GM12801 (cell line): ENCODE data around the gene ZSWIM8.

Source experiments
- TF ChIP-seq, protein P1 (sequence below): IDR thresholded peaks from one replicate; pipeline ENCODE4 v1.5.1; 2011; ENCODE audit warnings: control low read depth; ENCODE audit not compliant: insufficient read length; ENCODE audit errors: extremely low read depth

The ZSWIM8 gene

DNA sequence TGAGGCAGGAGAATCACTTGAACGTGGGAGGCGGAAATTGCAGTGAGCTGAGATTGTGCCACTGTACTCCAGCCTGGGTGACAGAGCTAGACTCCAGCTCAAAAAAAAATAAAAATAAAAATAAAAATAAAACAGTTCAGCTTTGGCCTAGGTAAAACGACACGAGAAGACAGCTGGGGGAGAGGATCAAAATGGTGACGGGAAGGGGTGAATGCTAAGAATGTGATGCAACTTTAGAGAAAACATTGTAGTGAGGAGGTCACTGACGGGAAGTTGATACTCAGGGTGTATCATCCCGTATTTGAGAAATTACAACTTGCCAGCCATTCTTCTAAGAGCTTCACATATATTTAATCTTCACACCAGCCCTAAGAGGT, 24.9 kb downstream of the ZSWIM8 start:
- TF ChIP-seq, protein P1, sequence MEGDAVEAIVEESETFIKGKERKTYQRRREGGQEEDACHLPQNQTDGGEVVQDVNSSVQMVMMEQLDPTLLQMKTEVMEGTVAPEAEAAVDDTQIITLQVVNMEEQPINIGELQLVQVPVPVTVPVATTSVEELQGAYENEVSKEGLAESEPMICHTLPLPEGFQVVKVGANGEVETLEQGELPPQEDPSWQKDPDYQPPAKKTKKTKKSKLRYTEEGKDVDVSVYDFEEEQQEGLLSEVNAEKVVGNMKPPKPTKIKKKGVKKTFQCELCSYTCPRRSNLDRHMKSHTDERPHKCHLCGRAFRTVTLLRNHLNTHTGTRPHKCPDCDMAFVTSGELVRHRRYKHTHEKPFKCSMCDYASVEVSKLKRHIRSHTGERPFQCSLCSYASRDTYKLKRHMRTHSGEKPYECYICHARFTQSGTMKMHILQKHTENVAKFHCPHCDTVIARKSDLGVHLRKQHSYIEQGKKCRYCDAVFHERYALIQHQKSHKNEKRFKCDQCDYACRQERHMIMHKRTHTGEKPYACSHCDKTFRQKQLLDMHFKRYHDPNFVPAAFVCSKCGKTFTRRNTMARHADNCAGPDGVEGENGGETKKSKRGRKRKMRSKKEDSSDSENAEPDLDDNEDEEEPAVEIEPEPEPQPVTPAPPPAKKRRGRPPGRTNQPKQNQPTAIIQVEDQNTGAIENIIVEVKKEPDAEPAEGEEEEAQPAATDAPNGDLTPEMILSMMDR = no peak

DNA sequence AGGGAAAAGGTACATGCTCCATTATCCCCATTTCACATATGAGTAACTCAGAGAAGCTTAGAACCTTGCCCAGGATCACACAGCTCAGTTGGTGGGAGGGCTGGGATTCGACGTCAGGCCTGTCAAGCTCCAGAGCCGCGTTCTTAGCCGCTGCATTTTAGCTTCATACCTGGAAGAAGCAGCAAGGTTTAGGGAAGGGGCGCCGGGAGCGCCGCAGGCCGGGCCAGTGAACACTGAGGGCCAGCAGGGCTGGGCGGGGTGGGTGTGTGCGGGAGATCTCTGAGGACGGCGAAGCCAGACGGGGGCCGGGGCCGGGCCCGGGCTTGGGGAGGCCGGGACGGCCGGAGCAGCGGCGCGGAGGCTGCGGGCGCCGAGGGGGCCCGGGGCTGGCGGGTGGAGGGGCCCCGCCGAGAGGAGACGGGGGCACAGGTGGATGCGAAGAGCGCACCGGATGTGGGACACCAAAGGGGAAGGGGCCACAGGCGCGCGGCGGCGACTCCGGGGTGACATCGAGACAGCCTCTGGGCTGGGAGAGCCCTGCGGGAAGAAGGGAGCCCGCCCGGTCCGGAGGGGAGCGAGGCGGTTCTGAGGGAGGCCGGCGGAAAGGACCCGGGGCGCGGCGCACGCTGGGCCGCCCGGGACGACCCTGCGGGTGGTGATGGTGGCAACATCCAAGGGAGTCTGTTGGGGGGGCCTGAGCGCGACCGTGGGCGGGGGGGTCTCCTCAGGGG, 25.5 kb downstream of the ZSWIM8 start:
- TF ChIP-seq, protein P1 = no peak

DNA sequence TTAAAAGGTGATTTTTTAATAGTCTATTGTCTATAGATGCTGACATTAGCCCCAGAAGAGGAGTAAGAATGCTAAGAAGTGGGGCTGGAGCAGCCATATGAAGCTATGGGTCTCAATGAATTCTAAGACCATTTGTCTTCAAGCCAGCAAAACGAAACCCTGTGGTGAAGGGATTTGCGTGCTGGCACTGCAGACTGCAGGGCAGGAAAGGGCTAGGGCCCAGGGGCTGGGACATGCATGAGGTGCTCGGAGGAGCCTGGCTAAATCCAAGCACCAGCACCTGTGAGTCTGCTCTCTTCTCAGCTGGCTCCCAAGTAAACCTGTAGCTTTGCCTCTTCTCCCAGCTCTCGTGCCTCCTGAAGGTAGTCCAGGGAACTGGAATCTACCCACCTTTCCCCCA, 27.3 kb downstream of the ZSWIM8 start:
- TF ChIP-seq, protein P1 = no peak

DNA sequence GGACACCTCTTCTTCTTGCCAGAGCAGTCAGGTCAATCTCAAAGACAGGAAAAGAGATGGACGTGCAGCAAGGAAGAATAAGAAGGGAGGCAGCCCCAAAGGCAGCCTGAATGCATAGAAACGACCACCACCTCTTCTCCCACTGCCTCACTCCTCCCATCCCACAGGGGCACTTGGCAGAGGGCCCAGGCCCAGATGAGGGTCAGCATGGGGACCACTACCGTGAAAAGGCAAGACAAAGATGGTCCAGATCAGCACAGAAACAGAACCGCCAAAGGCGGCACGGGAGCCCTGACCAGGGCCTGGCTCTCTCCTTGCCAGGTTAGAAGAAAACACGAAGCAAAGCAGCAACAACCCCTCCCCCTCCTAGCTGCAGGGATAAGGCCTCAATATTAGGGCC, 27.9 kb downstream of the ZSWIM8 start:
- TF ChIP-seq, protein P1 = no peak

DNA sequence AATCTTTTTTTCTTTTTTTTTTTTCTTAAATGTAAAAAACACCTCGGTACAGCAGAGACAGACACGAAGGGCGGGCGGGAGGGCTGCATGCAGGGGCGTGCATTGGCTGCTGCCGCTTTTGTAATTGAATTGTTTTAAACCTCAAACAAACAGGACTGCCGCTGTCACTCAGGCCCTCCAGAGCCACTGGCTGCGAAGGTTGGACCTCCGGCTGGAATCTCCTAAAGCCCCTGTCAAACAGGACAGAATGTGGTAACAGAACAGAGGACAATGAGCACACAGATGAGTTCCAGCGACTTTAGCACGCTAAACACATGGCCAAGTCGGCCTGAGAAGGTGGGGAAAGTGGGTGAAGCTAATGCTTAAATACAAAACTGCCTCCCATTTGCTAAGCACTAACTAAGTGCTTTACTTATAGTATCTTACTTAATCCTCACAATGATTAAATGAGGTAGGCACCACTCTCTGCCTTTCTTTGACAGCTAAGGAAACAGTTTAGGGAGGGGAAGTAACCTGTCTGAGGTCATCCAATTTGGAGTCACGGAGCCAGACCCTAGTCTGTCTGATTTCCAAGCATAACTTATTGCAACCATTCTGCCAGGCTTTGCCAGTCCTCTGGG, 29.0 kb downstream of the ZSWIM8 start:
- TF ChIP-seq, protein P1 = no peak

DNA sequence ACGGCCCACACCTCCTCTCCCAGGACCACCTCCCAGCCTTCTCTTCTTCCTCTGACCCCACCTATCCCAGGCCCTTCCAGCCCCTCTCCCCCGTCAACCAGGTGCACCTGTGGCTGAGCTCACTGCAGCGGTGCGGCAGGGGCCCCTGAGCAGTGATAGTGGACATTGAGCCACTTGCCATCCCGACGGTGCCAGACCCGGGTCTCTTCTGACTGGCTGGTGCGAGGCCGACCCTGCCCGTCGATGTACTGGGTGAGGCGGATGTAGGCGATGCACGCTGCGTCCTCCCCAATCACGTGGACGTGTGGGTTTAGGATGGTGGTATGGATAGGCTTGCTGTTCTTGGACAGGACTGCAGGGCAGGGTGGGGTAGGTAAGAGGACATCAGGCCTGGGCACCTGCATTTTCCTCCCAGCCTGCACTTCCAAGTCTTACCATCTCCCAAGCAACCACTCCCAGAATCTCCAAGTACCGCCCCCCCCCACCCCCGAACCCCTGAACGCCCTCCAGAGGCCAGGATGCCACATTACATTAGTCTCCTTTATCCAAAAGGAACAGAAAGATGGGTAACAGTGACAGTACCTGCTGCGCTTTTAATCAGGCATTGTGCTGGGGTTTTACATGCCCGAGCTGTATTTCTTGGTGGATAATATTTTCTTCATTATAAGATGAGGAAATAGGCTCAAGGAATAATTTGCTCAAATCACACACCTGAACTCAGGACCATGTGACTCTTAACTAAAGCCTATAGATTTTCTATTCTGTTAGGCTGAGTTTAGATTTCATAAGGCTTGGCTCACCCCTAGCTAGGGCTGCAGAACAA, 29.7 kb downstream of the ZSWIM8 start:
- TF ChIP-seq, protein P1 = no peak

DNA sequence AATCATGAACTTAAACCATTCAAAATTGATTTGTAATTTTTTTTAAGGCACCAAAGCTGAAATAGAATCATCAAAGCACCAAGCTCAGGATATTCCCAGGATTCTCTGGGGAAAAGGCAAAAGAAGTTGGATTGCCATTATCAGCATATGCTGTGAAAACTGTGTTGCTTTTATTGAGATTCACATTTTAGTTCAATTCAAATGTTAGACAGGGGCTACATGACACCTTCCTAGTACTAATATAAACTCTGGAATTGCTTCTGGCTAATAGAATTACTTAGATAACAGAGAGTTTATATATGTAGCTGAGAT, 30.3 kb downstream of the ZSWIM8 start:
- TF ChIP-seq, protein P1 = no peak
